T-cell (primary cell): Measurements from ENCODE around the gene SMARCE1. TPM values are rescaled to one million over a fixed set of nuclear protein-coding genes. Genes with fewer than 3 reads are reported as not detected.

ENCODE experiments used
- ATAC-seq, 4 experiments: fragments of 200-7000 bp in 3 of 4; fragments of 150-1000 bp in 1 of 4; cut with Tn5 transposase; replicated peaks in 1 of 4; 1 replicate in 3 of 4; 2 replicates in 1 of 4; pipeline ENCODE4 v1.10.0; 2021; ENCODE audit warnings: moderate library complexity in 3 of 4, mild to moderate bottlenecking in 2 of 4, moderate number of reproducible peaks in 1 of 4
- CTCF ChIA-PET, 2 donors: fragments of 300-600 bp; sonication (Branson Sonifier 250); formaldehyde crosslinking; loops; one replicate each; lab custom pipeline; 2022; ENCODE audit warnings: antibody characterized with exemption in 2 of 2; lab: Charles Lee
- POLR2A ChIA-PET, 2 donors: fragments of 300-600 bp; sonication (Branson Sonifier 250); formaldehyde crosslinking; loops; one replicate each; lab custom pipeline; 2022; ENCODE audit warnings: antibody characterized with exemption in 2 of 2; lab: Charles Lee
- DNase-seq, 35 experiments: peaks; one replicate each; pipeline versions ENCODE4 v3.0.0 to v3.0.0-alpha.2; 2013 to 2023
- H3K27ac ChIP-seq: one replicate; pipeline ENCODE4 v1.5.1; 2013; ENCODE audit warnings: low read length
- H3K27me3 ChIP-seq, 2 experiments: replicated peaks in 1 of 2; 1 replicate in 1 of 2; 2 replicates in 1 of 2; pipeline versions ENCODE4 v1.6.1 to v1.7.0; 2013; ENCODE audit warnings: low read length in 1 of 2, mixed read lengths in 1 of 2; ENCODE audit not compliant: control insufficient read depth in 2 of 2, insufficient read depth in 2 of 2; ENCODE audit errors: extremely low read depth in 1 of 2
- H3K36me3 ChIP-seq, 2 donors: 1 replicate in 1 of 2; 2 replicates in 1 of 2; pipeline versions ENCODE4 v1.6.1 to v1.7.0; 2013; ENCODE audit warnings: low read length in 1 of 2; ENCODE audit not compliant: control insufficient read depth in 2 of 2, insufficient read depth in 1 of 2; ENCODE audit errors: extremely low read depth in 1 of 2
- H3K4me1 ChIP-seq, 2 experiments: 1 replicate in 1 of 2; 2 replicates in 1 of 2; pipeline versions ENCODE4 v1.6.1 to v1.7.0; 2013; ENCODE audit warnings: low read length in 2 of 2, mixed read lengths in 1 of 2; ENCODE audit not compliant: insufficient read depth in 2 of 2, control insufficient read depth in 1 of 2; ENCODE audit errors: extremely low read depth in 1 of 2
- H3K4me3 ChIP-seq, 2 donors: 1 replicate in 1 of 2; 2 replicates in 1 of 2; pipeline versions ENCODE4 v1.5.1 to v1.7.0; 2013; ENCODE audit warnings: mild to moderate bottlenecking in 2 of 2, low read length in 1 of 2, moderate library complexity in 1 of 2; ENCODE audit not compliant: control insufficient read depth in 1 of 2; ENCODE audit errors: extremely low read depth in 1 of 2
- H3K9me3 ChIP-seq: 2 replicates; pipeline ENCODE4 v1.7.0; 2013
- H3K27ac Mint-ChIP-seq, 2 donors: one replicate each; pipeline ENCODE4 v1.8.0; 2020 to 2021; ENCODE audit warnings: mild to moderate bottlenecking in 2 of 2, mixed read lengths in 2 of 2
- H3K27me3 Mint-ChIP-seq, 2 donors: one replicate each; pipeline ENCODE4 v1.8.0; 2021 to 2022; ENCODE audit warnings: mixed read lengths in 2 of 2
- H3K36me3 Mint-ChIP-seq: one replicate; pipeline ENCODE4 v1.8.0; 2021; ENCODE audit warnings: mixed read lengths
- H3K4me1 Mint-ChIP-seq, 3 donors: one replicate each; pipeline ENCODE4 v1.8.0; 2020 to 2022; ENCODE audit warnings: mixed read lengths in 3 of 3, mild to moderate bottlenecking in 1 of 3
- H3K4me3 Mint-ChIP-seq, 3 donors: one replicate each; pipeline ENCODE4 v1.8.0; 2020 to 2022; ENCODE audit warnings: mild to moderate bottlenecking in 3 of 3, mixed read lengths in 3 of 3, moderate library complexity in 3 of 3
- H3K9me3 Mint-ChIP-seq, 3 donors: one replicate each; pipeline ENCODE4 v1.8.0; 2020 to 2022; ENCODE audit warnings: mixed read lengths in 3 of 3
- WGBS: methylation state at CpG from one replicate; pipeline ENCODE4 v1.1.5; 2013; ENCODE audit warnings: missing lambda C conversion rate; ENCODE audit not compliant: insufficient coverage; 5-methylcytosine and 5-hydroxymethylcytosine counted together
- total RNA-seq, 35 experiments: library from RNA in 6 of 35; stranded (reverse) in 6 of 35; fragments of 120-200 nt in 1 of 35; gene quantifications; one replicate each; pipeline versions ENCODE4 v1.2.1 to v1.2.4 and lab custom pipeline; 2013 to 2026

Gene SMARCE1
- total RNA-seq, 5 donors from 2014 or later (not counting 1 experiment from before 2014, with no cell fraction given) = 72.6 to 80.8 (median 75.8) TPM

GRCh38 chr17:40611840-40612474, 35.7 kb downstream of the SMARCE1 start:
- peak overlapping the region; percentile 99 for H3K27ac ChIP-seq
- POLR2A ChIA-PET = interaction anchor here in 1 of 2 donors (1.1 kb wide), 1 partner anchor 49 kb away, joined by 4 read pairs; no protein-coding TSS in a partner anchor
- H3K4me1 ChIP-seq = peaks cover 56 to 96% of the 10 kb centered on the region in 2 experiments
- no peaks in the 10 kb centered on the region for H3K9me3 Mint-ChIP-seq
- no peaks in the 10 kb centered on the region for H3K27me3 ChIP-seq
- H3K27ac Mint-ChIP-seq = peak overlapping the region; percentile 99 to 100
- peak in 2 of 35 experiments; percentile 18 to 52 for DNase-seq
- H3K4me1 Mint-ChIP-seq = peaks cover 96% of the 10 kb centered on the region in 3 donors
- no peaks in the 10 kb centered on the region for H3K9me3 ChIP-seq
- H3K4me3 ChIP-seq = peak overlapping the region in 1 of 2 donors; percentile 54
- peak overlapping the region; percentile 62 to 94 (median 66) for H3K4me3 Mint-ChIP-seq
- no CpG with 5 or more reads among the region's 7 CpGs for WGBS
- no peaks in the 10 kb centered on the region for H3K36me3 Mint-ChIP-seq
- no peaks in the 10 kb centered on the region for H3K27me3 Mint-ChIP-seq
- CTCF ChIA-PET = interaction anchor here in 1 of 2 donors (1.2 to 1.4 kb wide), 2 partner anchors 8 to 47 kb away, joined by 5 to 6 read pairs; no protein-coding TSS in a partner anchor
- no peaks in the 10 kb centered on the region for H3K36me3 ChIP-seq
- no peak for ATAC-seq

DNA sequence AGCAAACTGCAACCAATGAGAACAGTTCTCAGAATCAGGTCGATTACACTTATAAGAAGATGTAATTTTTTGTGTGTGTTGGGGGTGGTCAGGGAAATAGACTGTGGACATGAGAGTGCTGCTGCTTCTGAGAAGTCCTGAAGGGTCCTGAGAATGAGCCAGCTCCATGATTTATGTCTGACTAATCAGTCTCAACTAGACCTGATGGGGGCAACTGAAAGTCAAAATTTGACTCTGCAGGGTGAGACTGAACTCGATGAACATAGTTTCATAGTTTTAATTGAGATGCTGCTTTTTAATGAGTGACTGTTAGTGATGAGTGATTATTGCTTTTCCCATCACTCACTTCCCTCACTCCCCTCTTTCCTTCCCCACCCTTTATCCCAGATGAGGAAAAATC, 37.3 kb downstream of the SMARCE1 start:
- Histone ChIP-seq H3K36me3 (no peaks in the 10 kb centered on the region), H3K27me3 (no peaks in the 10 kb centered on the region), H3K4me3 (no peak overlapping the region), H3K9me3 (no peaks in the 10 kb centered on the region), H3K27ac (peak overlapping the region; percentile 99), H3K4me1 (peaks cover 67 to 96% of the 10 kb centered on the region in 2 experiments)
- POLR2A ChIA-PET = interaction anchor here in 1 of 2 donors (0.6 kb wide), 1 partner anchor 266 kb away, joined by 6 read pairs; no protein-coding TSS in a partner anchor
- H3K4me1 Mint-ChIP-seq = peaks cover 93 to 95% (median 95%) of the 10 kb centered on the region in 3 donors
- H3K9me3 Mint-ChIP-seq = no peaks in the 10 kb centered on the region
- peak overlapping the region in 1 of 3 donors; percentile 72 for H3K4me3 Mint-ChIP-seq
- no peaks in the 10 kb centered on the region for H3K36me3 Mint-ChIP-seq
- CTCF ChIA-PET = interaction anchor here in 1 of 2 donors (0.7 to 1.2 kb wide), 2 partner anchors 9 to 50 kb away, joined by 3 read pairs; no protein-coding TSS in a partner anchor
- WGBS = 38% methylated on average over 1 of the region's 2 CpGs
- no peak for DNase-seq
- H3K27ac Mint-ChIP-seq = peak overlapping the region; percentile 99 to 100
- ATAC-seq = no peak
- no peaks in the 10 kb centered on the region for H3K27me3 Mint-ChIP-seq

DNA sequence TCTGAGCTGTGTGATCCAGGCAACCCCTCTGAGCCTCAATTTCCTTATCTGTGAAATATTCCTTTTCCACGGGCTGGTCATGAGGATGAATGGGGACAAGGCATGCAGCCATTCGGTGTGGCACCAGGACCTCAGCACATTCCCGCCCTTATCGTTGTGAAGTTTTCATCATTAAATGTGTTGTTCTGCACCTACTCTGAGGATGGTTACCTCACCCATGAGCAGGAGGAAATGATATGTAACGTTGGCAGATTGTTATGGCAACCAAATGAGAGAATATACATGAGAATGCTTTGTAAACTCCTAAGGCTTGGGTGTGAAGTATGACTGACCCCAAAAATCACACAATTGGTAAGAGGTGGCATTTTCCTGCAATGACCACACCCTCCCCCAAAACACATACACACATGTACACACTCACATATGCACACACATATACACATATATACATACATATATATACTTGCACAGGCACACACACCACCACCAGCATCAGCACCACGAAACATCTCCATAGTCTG, 39.5 kb downstream of the SMARCE1 start:
- CTCF ChIA-PET = interaction anchor here (0.6 to 1.7 kb wide), 3 partner anchors 12 to 128 kb away, joined by 3 to 6 read pairs (median 3); no protein-coding TSS in a partner anchor
- H3K9me3 ChIP-seq = no peaks in the 10 kb centered on the region
- peak overlapping the region; percentile 31 to 44 for H3K4me3 ChIP-seq
- peaks cover 90 to 97% (median 96%) of the 10 kb centered on the region in 3 donors for H3K4me1 Mint-ChIP-seq
- H3K36me3 Mint-ChIP-seq = no peaks in the 10 kb centered on the region
- peak overlapping the region; percentile 99 for H3K27ac ChIP-seq
- no peaks in the 10 kb centered on the region for H3K27me3 Mint-ChIP-seq
- ATAC-seq (peak; percentile 62 to 73 (median 64)), DNase-seq (peak in 20 of 35 experiments; percentile 27 to 89 (median 51))
- POLR2A ChIA-PET = interaction anchor here in 1 of 2 donors (0.6 to 1.5 kb wide), 6 partner anchors 23 to 210 kb away, joined by 3 to 8 read pairs (median 4); partner anchors contain the start of gene CCR7
- no peaks in the 10 kb centered on the region for H3K27me3 ChIP-seq
- H3K4me3 Mint-ChIP-seq = peak overlapping the region; percentile 51 to 72 (median 63)
- H3K27ac Mint-ChIP-seq = peak overlapping the region; percentile 99 to 100
- peaks cover 67 to 96% of the 10 kb centered on the region in 2 experiments for H3K4me1 ChIP-seq
- WGBS = 27% methylated on average over 2 of the region's 6 CpGs
- H3K9me3 Mint-ChIP-seq = no peaks in the 10 kb centered on the region
- no peaks in the 10 kb centered on the region for H3K36me3 ChIP-seq

DNA sequence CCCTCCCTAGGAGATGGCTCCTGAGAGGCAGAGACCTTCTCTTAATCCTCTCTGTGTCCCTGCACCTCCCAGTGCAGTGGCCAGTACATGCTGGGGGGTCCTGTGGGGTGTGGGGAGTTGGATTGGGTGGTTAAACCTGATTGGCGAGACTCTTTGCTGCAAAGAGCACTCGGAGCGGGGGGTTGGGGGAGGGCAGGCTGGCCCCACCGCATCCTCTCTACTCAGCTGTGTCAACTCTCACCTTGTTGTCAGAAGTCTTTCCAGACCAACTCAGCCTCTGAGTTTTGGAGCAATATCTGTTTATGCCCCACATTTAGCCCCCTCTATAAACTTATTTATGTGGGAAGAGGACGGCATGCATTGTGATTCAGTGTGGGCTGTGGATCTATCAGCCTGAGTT, 40.0 kb downstream of the SMARCE1 start:
- Mint-ChIP-seq H3K9me3 (no peaks in the 10 kb centered on the region), H3K27me3 (no peaks in the 10 kb centered on the region), H3K27ac (peak overlapping the region; percentile 99 to 100), H3K36me3 (no peaks in the 10 kb centered on the region), H3K4me3 (peak overlapping the region; percentile 51 to 72 (median 63)), H3K4me1 (peaks cover 90 to 97% (median 96%) of the 10 kb centered on the region in 3 donors)
- DNase-seq = peak in 34 of 35 experiments; percentile 52 to 80 (median 66)
- ATAC-seq = peak; percentile 38 to 57 (median 54)
- CTCF ChIA-PET = interaction anchor here (0.6 to 1.7 kb wide), 4 partner anchors 12 to 127 kb away, joined by 3 to 6 read pairs (median 3); no protein-coding TSS in a partner anchor
- Histone ChIP-seq H3K4me1 (peaks cover 66 to 96% of the 10 kb centered on the region in 2 experiments), H3K4me3 (peak overlapping the region; percentile 31 to 44), H3K9me3 (no peaks in the 10 kb centered on the region), H3K36me3 (no peaks in the 10 kb centered on the region), H3K27ac (peak overlapping the region; percentile 99), H3K27me3 (no peaks in the 10 kb centered on the region)
- WGBS = 30% methylated on average over 2 of the region's 5 CpGs
- POLR2A ChIA-PET = interaction anchor here (0.6 to 1.5 kb wide), 8 partner anchors 23 to 1085 kb away, joined by 3 to 8 read pairs (median 4); partner anchors contain the start of gene CCR7 (in 1 of the 2)

DNA sequence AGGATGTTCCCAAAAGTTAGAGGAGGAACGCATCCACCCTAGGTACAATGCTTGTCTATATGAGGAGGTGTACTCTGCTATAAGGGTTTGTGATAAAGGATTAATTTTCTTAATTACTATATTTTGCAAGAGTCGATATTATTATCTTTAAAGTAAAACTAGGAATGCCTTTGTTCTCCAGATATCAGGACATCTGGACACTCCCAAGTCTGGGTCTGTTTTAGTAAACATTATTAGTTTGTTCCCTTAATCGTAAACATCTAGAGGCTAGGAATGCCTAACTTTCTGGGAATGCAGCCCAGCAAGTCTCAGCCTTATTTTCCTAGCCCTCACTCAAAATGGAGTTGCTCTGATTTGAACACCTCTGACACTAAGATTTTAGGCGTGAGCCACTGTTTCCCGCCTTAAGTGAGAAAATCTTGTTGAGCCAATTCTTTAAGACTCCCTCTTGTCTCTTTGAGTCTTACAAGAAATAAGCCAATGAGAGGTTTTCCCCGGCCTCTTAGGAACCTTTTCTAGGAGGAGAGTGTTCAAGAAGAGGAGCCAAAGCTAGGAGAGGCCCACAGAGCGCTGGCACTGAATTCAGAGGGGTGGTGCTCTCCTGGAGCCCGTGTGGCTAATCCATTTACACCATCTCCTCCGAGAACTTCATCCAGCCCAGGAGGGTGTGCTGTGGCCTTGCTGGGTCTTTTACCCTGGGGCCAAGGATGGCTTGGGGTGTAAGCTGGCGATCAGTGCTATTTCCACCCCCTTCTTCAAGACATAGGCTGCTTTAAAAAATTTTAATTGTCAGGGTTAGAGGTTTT, 40.9 kb downstream of the SMARCE1 start:
- no peaks in the 10 kb centered on the region for H3K27me3 Mint-ChIP-seq
- H3K4me1 ChIP-seq = peaks cover 64 to 97% of the 10 kb centered on the region in 2 experiments
- H3K4me3 Mint-ChIP-seq = peak overlapping the region in 2 of 3 donors; percentile 9 to 72
- no peaks in the 10 kb centered on the region for H3K27me3 ChIP-seq
- no peaks in the 10 kb centered on the region for H3K36me3 ChIP-seq
- H3K4me3 ChIP-seq = no peak overlapping the region
- ChIA-PET POLR2A (interaction anchor here (0.6 to 1.5 kb wide), 7 partner anchors 22 to 1086 kb away, joined by 3 to 6 read pairs (median 4); partner anchors contain the start of gene CCR7 (in 1 of the 2)), CTCF (interaction anchor here in 1 of 2 donors (0.7 to 1.7 kb wide), 2 partner anchors 13 to 21 kb away, joined by 3 to 6 read pairs; no protein-coding TSS in a partner anchor)
- H3K27ac Mint-ChIP-seq = peak overlapping the region; percentile 99 to 100
- H3K9me3 ChIP-seq = no peaks in the 10 kb centered on the region
- no peak for ATAC-seq
- H3K36me3 Mint-ChIP-seq = no peaks in the 10 kb centered on the region
- H3K9me3 Mint-ChIP-seq = no peaks in the 10 kb centered on the region
- H3K4me1 Mint-ChIP-seq = peaks cover 92 to 98% (median 98%) of the 10 kb centered on the region in 3 donors
- WGBS = 60% methylated on average over 1 of the region's 10 CpGs
- H3K27ac ChIP-seq = peak overlapping the region; percentile 99
- no peak for DNase-seq
